HCT116 (cell line): ENCODE measurements around the gene RIPK3. TPM values are rescaled to one million over a fixed set of nuclear protein-coding genes. Genes with fewer than 3 reads are reported as not detected.

ENCODE experiments used
- ATF3 ChIP-seq: IDR thresholded peaks from 2 replicates; pipeline ENCODE4 v1.6.1; 2012
- ELF1 ChIP-seq: IDR thresholded peaks from 2 replicates; pipeline ENCODE4 v1.6.1; 2012; ENCODE audit warnings: low read depth, borderline replicate concordance
- POLR2AphosphoS5 ChIP-seq: IDR thresholded peaks from 2 replicates; pipeline ENCODE4 v1.6.1; 2011; ENCODE audit warnings: mild to moderate bottlenecking, low read depth, low read length, moderate library complexity
- REST ChIP-seq: IDR thresholded peaks from 2 replicates; pipeline ENCODE4 v1.6.1; 2012; ENCODE audit warnings: low read depth
- SIN3A ChIP-seq: IDR thresholded peaks from 2 replicates; pipeline ENCODE4 v1.6.1; 2012; ENCODE audit warnings: low read depth
- SP1 ChIP-seq: IDR thresholded peaks from 2 replicates; pipeline ENCODE4 v1.6.1; 2012; ENCODE audit warnings: low read depth
- SRF ChIP-seq: IDR thresholded peaks from 2 replicates; pipeline ENCODE4 v1.6.1; 2012; ENCODE audit warnings: low read depth
- TCF7L2 ChIP-seq: IDR thresholded peaks from 2 replicates; pipeline ENCODE4 v1.7.0; 2011; ENCODE audit warnings: borderline replicate concordance, inconsistent platforms; ENCODE audit not compliant: insufficient read depth, insufficient read length; ENCODE audit errors: extremely low read depth
- YY1 ChIP-seq: IDR thresholded peaks from 2 replicates; pipeline ENCODE4 v1.6.1; 2011; ENCODE audit warnings: low read length, low read depth, moderate library complexity, mild to moderate bottlenecking; ENCODE audit not compliant: insufficient replicate concordance; ENCODE audit errors: extremely low read depth
- ZFX ChIP-seq: fragments of 450-650 bp; IDR thresholded peaks from 2 replicates; pipeline ENCODE4 v1.6.1; 2017
- total RNA-seq: library from RNA; stranded (reverse); gene quantifications from one replicate; pipeline ENCODE4 v1.2.1, GENCODE V29; 2021; ENCODE audit not compliant: unreplicated experiment

Gene RIPK3
- total RNA-seq, 1 experiment from 2014 or later, result not detected

DNA sequence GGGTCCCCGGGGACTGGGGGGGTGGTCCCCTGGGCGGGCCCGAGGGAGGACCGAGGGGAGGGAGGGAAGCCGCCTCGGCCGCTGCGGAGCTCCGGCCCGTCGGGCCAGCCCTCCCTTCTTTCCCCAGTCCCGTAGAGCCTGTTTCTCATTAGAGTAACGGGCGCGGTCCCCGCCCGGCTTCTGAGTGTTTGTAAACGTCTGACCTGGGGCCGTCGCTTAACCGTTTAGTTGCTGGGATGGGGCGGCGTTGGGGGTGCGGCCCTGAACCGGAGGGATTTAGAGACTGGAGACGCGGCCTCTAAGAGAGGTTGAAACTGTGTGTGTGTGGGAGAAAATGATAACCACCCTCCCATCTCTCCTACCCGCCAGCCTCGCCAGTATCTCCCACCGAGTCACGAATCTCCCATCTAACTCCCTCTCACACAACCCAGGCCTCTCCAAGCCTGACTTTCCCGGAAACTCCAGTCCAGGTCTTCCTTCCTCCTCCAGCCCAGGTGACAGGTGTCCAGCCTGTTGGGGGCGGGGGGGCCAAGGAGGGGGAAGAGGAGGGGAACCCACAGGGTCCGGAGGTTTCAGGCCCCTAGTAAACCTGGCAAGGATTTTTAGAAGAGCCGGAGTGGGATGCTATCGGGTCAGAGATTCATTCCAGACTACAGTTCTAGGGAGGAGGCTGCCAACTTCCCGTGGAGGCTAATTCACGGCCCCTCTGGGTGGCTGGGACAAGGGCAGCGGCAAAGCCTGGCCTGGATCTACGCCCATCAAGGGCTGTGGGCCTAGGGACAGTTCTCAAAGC lies 27.1 kb upstream of the RIPK3 start (continued):
- no peak for TF ChIP-seq REST
- no peak for TF ChIP-seq SRF
- peak; percentile 94 for TF ChIP-seq SP1
- TF ChIP-seq ZFX, result peak; percentile 68
- TF ChIP-seq SIN3A, result peak; percentile 29; the same call in 1 of the 2 replicates
- TF ChIP-seq ATF3, result no peak
- no peak for TF ChIP-seq ELF1
- peak; percentile 68 for TF ChIP-seq TCF7L2
- peak; percentile 50 for TF ChIP-seq YY1
- TF ChIP-seq POLR2AphosphoS5, result peak; percentile 62
